Vagina (tissue), 2 donors: ENCODE data around the gene XCR1. TPM values are rescaled to one million over a fixed set of nuclear protein-coding genes. Genes with fewer than 3 reads are reported as not detected.

ENCODE experiments used
- DNase-seq, 2 donors: peaks; one replicate each; pipeline ENCODE4 v3.0.0-alpha.2; 2017; ENCODE audit errors: extremely low spot score in 2 of 2
- H3K27ac ChIP-seq: fragments of 200-600 bp; sonication (generic); one replicate; pipeline ENCODE4 v1.5.1; 2019
- H3K27me3 ChIP-seq: fragments of 200-600 bp; sonication (generic); one replicate; pipeline ENCODE4 v1.5.1; 2019
- H3K36me3 ChIP-seq, 2 donors: fragments of 200-600 bp; sonication (generic); one replicate each; pipeline ENCODE4 v1.5.1; 2017 to 2019
- H3K4me1 ChIP-seq: fragments of 200-600 bp; sonication (generic); one replicate; pipeline ENCODE4 v1.5.1; 2019
- H3K4me3 ChIP-seq, 2 donors: fragments of 200-600 bp; sonication (generic); 1 replicate in 1 of 2; 2 replicates in 1 of 2; pipeline ENCODE4 v1.5.1; 2016 to 2019
- H3K9me3 ChIP-seq: fragments of 200-600 bp; sonication (generic); one replicate; pipeline ENCODE4 v1.5.1; 2019
- CTCF ChIP-seq, 3 experiments: fragments of 450-650 bp in 2 of 3; fragments of 200-600 bp in 1 of 3; sonication (generic) in 1 of 3; IDR thresholded peaks; one replicate each; pipeline ENCODE4 v1.5.1; 2017 to 2019; ENCODE audit warnings: antibody characterized with exemption in 3 of 3, mild to moderate bottlenecking in 2 of 3, moderate library complexity in 2 of 3
- POLR2A ChIP-seq, 2 donors: fragments of 450-650 bp; IDR thresholded peaks; one replicate each; pipeline ENCODE4 v1.6.1; 2017; ENCODE audit warnings: antibody characterized with exemption in 2 of 2, mild to moderate bottlenecking in 2 of 2, moderate library complexity in 2 of 2
- POLR2AphosphoS5 ChIP-seq, 2 donors: sonication (generic); formaldehyde crosslinking; IDR thresholded peaks; one replicate each; pipeline ENCODE4 v1.9.0; 2017; ENCODE audit warnings: antibody characterized with exemption in 2 of 2, mild to moderate bottlenecking in 2 of 2, low read depth in 1 of 2; ENCODE audit not compliant: insufficient read depth in 1 of 2
- intact Hi-C: fragments of 100-400 bp; cut with DNase I; formaldehyde crosslinking; loops from one replicate; pipeline ENCODE4 v1.15.1; 2023
- total RNA-seq: library from RNA; depleted of rRNA; stranded (reverse); fragments of >200 nt; gene quantifications from one replicate; pipeline ENCODE4 v1.2.3, GENCODE V29; 2016

The XCR1 gene
- total RNA-seq, 1 donor from 2014 or later = not detected

DNA sequence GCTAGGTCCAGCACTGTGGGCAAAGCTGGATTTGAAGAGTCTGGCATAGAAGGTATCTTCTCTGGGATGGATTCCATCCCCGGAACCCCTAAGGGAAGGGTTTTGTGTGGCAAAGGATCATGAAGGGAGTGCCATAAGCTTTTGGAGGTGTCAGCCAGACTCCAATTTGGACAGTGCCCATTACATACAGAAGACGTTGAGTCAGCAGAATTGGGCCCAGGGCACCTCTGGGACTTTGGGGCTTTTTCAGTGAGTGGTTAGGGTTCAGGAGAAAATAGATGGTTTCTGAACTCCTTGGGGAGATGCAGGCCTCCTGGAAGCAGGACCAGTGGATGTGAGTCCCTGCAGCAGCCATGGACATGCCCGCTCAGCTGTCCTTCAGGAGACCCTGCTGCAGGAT, 34.6 kb upstream of the XCR1 start:
- no peak for TF ChIP-seq POLR2A (IDR thresholded peaks at IDR 0.05)
- Histone ChIP-seq H3K4me1 (no peaks in the 10 kb centered on the region), H3K27me3 (no peaks in the 10 kb centered on the region), H3K36me3 (no peaks in the 10 kb centered on the region), H3K27ac (no peak overlapping the region), H3K9me3 (no peaks in the 10 kb centered on the region), H3K4me3 (no peak overlapping the region)
- DNase-seq = no peak
- intact Hi-C loops = no loop called here

DNA sequence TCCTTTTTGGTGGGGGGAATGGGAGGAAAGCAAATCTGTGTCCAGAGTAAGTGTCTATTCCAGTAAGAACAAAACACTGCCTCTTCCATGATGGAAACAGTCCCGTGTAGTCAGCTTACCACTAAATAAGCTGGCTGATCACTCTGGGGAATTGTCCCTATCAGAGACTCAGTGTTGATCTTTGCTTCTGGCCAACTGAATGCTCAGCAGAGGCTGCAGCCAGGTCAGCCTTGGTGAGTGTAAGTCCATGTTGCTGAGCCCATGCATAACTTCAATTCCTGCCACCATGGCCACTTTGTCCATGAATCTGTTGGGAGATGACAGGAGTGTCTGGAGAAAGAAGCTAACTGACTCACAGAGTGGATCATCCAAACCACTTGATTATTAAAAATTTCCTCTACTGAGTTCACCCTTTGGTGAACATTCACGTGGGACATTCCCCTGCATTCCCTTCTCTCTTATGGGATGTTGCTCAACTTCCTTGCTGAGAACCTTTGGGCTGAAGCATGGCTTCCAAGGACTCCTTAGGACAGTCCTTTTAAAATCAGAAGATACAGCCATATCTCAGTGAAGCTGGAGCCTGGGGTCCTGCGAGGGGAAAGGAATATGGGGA, 33.9 kb upstream of the XCR1 start:
- intact Hi-C loops = no loop called here
- no peak for TF ChIP-seq POLR2AphosphoS5 (IDR thresholded peaks at IDR 0.05; ENCODE audit: insufficient read depth in 1 of 2, low read depth in 1 of 2)
- no peak for TF ChIP-seq CTCF (IDR thresholded peaks at IDR 0.05)
- TF ChIP-seq POLR2A (IDR thresholded peaks at IDR 0.05) = no peak
- H3K4me1 ChIP-seq = no peaks in the 10 kb centered on the region

DNA sequence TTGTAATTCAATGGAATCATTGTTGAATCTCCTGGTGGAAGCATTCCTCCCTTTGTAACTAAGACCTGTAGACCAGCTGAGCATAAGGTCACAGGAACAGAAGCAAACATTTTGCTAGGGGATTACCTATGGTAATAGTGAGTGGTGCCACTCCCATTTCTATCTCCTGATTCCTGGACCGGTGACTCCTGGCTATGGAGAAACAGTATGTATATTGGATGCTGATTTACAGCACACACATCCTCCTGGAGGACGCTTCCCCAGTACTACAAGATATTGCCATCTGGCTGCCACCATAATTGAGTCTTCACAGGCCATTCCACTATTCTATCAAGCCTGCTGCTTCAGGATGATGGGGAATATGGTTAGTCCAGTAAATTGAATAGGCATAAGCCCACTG, 33.3 kb upstream of the XCR1 start:
- intact Hi-C loops = no loop called here
- Histone ChIP-seq H3K27ac (no peak overlapping the region), H3K27me3 (no peaks in the 10 kb centered on the region), H3K9me3 (no peaks in the 10 kb centered on the region), H3K4me1 (no peaks in the 10 kb centered on the region), H3K4me3 (no peak overlapping the region), H3K36me3 (no peaks in the 10 kb centered on the region)
- no peak for TF ChIP-seq POLR2AphosphoS5 (IDR thresholded peaks at IDR 0.05; ENCODE audit: insufficient read depth in 1 of 2, low read depth in 1 of 2)
- TF ChIP-seq CTCF (IDR thresholded peaks at IDR 0.05) = no peak
- no peak for TF ChIP-seq POLR2A (IDR thresholded peaks at IDR 0.05)
- no peak for DNase-seq

More for the DNA sequence above, 33.9 kb upstream of the XCR1 start:
- Histone ChIP-seq H3K4me3 (no peak overlapping the region), H3K27me3 (no peaks in the 10 kb centered on the region), H3K36me3 (no peaks in the 10 kb centered on the region), H3K27ac (no peak overlapping the region), H3K9me3 (no peaks in the 10 kb centered on the region)
- DNase-seq = no peak

DNA sequence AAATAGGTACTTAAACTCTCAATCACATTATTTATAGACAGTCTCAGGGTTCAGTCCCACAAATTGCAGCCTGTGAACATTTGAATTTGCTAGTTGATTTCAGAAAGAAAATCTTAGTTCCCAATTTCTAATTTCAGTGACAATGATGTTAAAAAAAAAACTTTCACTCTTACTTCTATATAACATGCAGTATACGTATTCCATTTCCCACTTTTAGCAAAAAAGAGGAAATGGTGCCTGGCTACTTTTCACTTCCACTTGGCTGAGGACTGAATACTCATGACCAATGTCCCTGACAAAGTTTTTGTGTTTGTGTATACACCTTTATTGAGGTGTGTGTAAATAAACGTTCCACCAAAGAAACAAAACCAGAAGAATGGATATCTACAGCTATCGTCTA, 32.1 kb upstream of the XCR1 start:
- intact Hi-C loops = no loop called here
- TF ChIP-seq POLR2A (IDR thresholded peaks at IDR 0.05) = no peak
- no peak for TF ChIP-seq POLR2AphosphoS5 (IDR thresholded peaks at IDR 0.05; ENCODE audit: insufficient read depth in 1 of 2, low read depth in 1 of 2)
- TF ChIP-seq CTCF (IDR thresholded peaks at IDR 0.05) = no peak

DNA sequence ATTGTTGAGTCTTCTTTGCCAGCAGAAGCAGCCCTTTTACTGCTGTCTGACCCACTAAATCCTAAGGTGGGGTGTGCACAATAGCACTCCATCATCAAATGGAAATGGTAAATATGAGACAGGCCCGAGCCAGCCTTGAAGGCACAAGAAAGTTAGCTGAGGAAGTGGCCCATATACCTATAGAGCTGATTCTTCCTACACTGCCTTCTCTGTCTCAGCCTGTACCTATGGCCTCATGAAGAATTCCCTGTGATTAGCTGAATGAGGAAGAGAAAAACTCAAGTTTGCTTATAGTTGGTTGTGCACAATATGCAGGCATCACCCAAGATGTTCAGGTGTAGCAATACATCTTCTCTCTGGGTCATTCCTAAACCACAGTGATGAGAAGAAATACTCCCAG, 31.7 kb upstream of the XCR1 start:
- no peaks in the 10 kb centered on the region for H3K36me3 ChIP-seq
- no peaks in the 10 kb centered on the region for H3K9me3 ChIP-seq
- DNase-seq = no peak
- H3K4me3 ChIP-seq = no peak overlapping the region
- intact Hi-C loops = no loop called here
- no peaks in the 10 kb centered on the region for H3K27me3 ChIP-seq
- no peaks in the 10 kb centered on the region for H3K4me1 ChIP-seq
- no peak overlapping the region for H3K27ac ChIP-seq
- TF ChIP-seq CTCF (IDR thresholded peaks at IDR 0.05) (no peak), POLR2A (IDR thresholded peaks at IDR 0.05) (no peak), POLR2AphosphoS5 (IDR thresholded peaks at IDR 0.05; ENCODE audit: insufficient read depth in 1 of 2, low read depth in 1 of 2) (no peak)

More for the DNA sequence above, 32.1 kb upstream of the XCR1 start:
- H3K27me3 ChIP-seq = no peaks in the 10 kb centered on the region
- DNase-seq = no peak
- H3K4me3 ChIP-seq = no peak overlapping the region
- no peak overlapping the region for H3K27ac ChIP-seq
- no peaks in the 10 kb centered on the region for H3K9me3 ChIP-seq
- no peaks in the 10 kb centered on the region for H3K4me1 ChIP-seq
- H3K36me3 ChIP-seq = no peaks in the 10 kb centered on the region
